Activated CD8-positive, alpha-beta memory T cell treated with anti-CD3 and anti-CD28 coated beads, Interleukin-2, amount 50 U/mL, for 48 hours (primary cell): ENCODE measurements around the gene ADCK1.

Source experiments
- DNase-seq: peaks from one replicate; pipeline ENCODE4 v3.0.0-alpha.2; 2020

The ADCK1 gene

GRCh38 chr14:77961847-77962580, 162.1 kb downstream of the ADCK1 start:
- no peak for DNase-seq

- DNase-seq: no peak
Measured at GRCh38 chr14:77962731-77963520, 163.0 kb downstream of the ADCK1 start.

- DNase-seq: no peak
Measured at GRCh38 chr14:77964586-77964985, 164.7 kb downstream of the ADCK1 start.

- no peak for DNase-seq
Measured at GRCh38 chr14:77965050-77965449, 165.1 kb downstream of the ADCK1 start.

- peak; percentile 51 for DNase-seq
Measured at GRCh38 chr14:77965919-77966435, 166.1 kb downstream of the ADCK1 start.

GRCh38 chr14:77967110-77967509, 167.2 kb downstream of the ADCK1 start:
- DNase-seq: no peak

GRCh38 chr14:77970646-77971045, 170.7 kb downstream of the ADCK1 start:
- DNase-seq: no peak

GRCh38 chr14:77973246-77973645, 173.3 kb downstream of the ADCK1 start:
- no peak for DNase-seq

- no peak for DNase-seq
Measured at GRCh38 chr14:77976591-77976990, 176.7 kb downstream of the ADCK1 start.

GRCh38 chr14:77979171-77979570, 179.3 kb downstream of the ADCK1 start:
- no peak for DNase-seq

- DNase-seq: no peak
Measured at GRCh38 chr14:77979666-77980351, 179.9 kb downstream of the ADCK1 start.

- DNase-seq: no peak
Measured at GRCh38 chr14:77980475-77981321, 180.8 kb downstream of the ADCK1 start.
